Measurements from ENCODE around the gene MKS1.

The MKS1 gene

GRCh38 chr17:58219007-58219788 lies at the start of gene MKS1:
Gene MKS1, minus strand, starts transcription at chr17:58219255. Its CDS starts 25 bp downstream, at chr17:58219230.
- DNase-seq (ENCODE audit: low read depth) = peak; percentile 94

- no peak for DNase-seq (ENCODE audit: low read depth)
Observed at GRCh38 chr17:58268326-58268725, 49.3 kb upstream of the MKS1 start.

- no peak for DNase-seq (ENCODE audit: low read depth)
Observed at GRCh38 chr17:58267347-58268324, 48.6 kb upstream of the MKS1 start.

- DNase-seq (ENCODE audit: low read depth) = no peak
Observed at GRCh38 chr17:58265902-58266875, 47.1 kb upstream of the MKS1 start.

- DNase-seq (ENCODE audit: low read depth) = no peak
Observed at GRCh38 chr17:58265271-58265670, 46.2 kb upstream of the MKS1 start.

- no peak for DNase-seq (ENCODE audit: low read depth)
Observed at GRCh38 chr17:58264407-58265103, 45.5 kb upstream of the MKS1 start.

- no peak for DNase-seq (ENCODE audit: low read depth)
Observed at GRCh38 chr17:58263773-58264172, 44.7 kb upstream of the MKS1 start.

- DNase-seq (ENCODE audit: low read depth) = no peak
Observed at GRCh38 chr17:58262149-58262548, 43.1 kb upstream of the MKS1 start.

GRCh38 chr17:58254803-58255202 lies 35.7 kb upstream of the MKS1 start:
- DNase-seq (ENCODE audit: low read depth) = no peak

GRCh38 chr17:58253082-58253481 lies 34.0 kb upstream of the MKS1 start:
- no peak for DNase-seq (ENCODE audit: low read depth)

- no peak for DNase-seq (ENCODE audit: low read depth)
Observed at GRCh38 chr17:58252141-58252540, 33.1 kb upstream of the MKS1 start.

GRCh38 chr17:58250344-58251011 lies 31.4 kb upstream of the MKS1 start:
- DNase-seq (ENCODE audit: low read depth) = no peak

- DNase-seq (ENCODE audit: low read depth) = peak; percentile 60
Observed at GRCh38 chr17:58249270-58250133, 30.4 kb upstream of the MKS1 start.

GRCh38 chr17:58248955-58249269 lies 29.9 kb upstream of the MKS1 start:
- no peak for DNase-seq (ENCODE audit: low read depth)

- no peak for DNase-seq (ENCODE audit: low read depth)
Observed at GRCh38 chr17:58247511-58248363, 28.7 kb upstream of the MKS1 start.

- DNase-seq (ENCODE audit: low read depth) = no peak
Observed at GRCh38 chr17:58246781-58247180, 27.7 kb upstream of the MKS1 start.

GRCh38 chr17:58246104-58246740 lies 27.2 kb upstream of the MKS1 start:
- DNase-seq (ENCODE audit: low read depth) = no peak

- DNase-seq (ENCODE audit: low read depth) = peak; percentile 11
Observed at GRCh38 chr17:58245428-58246103, 26.5 kb upstream of the MKS1 start.
